ENCODE measurements around the gene ING5. TPM values are rescaled to one million over a fixed set of nuclear protein-coding genes. Genes with fewer than 3 reads are reported as not detected.

The ING5 gene
- total RNA-seq, 2 experiments from 2014 or later: 37.7 to 41.3 TPM

GRCh38 chr2:241690202-241690717 lies 11.6 kb upstream of the ING5 start:
- peaks cover 42% of the 10 kb centered on the region for H3K36me3 Mint-ChIP-seq (ENCODE audit: low read depth)
- ChIA-PET POLR2A (interaction anchor here (5.7 kb wide), 1 partner anchor 10 kb away, joined by 77 read pairs; the partner anchor contains the start of gene ING5), CTCF (interaction anchor here (1.6 to 2.5 kb wide), 2 partner anchors 8 to 189 kb away, joined by 5 to 9 read pairs; no protein-coding TSS in a partner anchor)
- no peak overlapping the region for H3K27ac Mint-ChIP-seq
- no peak for DNase-seq
- no peak overlapping the region for H3K4me3 Mint-ChIP-seq
- ATAC-seq: no peak
- no peaks in the 10 kb centered on the region for H3K27me3 Mint-ChIP-seq
- intact Hi-C loops (cut with micrococcal nuclease): no loop called here
- TF ChIP-seq, protein P1, sequence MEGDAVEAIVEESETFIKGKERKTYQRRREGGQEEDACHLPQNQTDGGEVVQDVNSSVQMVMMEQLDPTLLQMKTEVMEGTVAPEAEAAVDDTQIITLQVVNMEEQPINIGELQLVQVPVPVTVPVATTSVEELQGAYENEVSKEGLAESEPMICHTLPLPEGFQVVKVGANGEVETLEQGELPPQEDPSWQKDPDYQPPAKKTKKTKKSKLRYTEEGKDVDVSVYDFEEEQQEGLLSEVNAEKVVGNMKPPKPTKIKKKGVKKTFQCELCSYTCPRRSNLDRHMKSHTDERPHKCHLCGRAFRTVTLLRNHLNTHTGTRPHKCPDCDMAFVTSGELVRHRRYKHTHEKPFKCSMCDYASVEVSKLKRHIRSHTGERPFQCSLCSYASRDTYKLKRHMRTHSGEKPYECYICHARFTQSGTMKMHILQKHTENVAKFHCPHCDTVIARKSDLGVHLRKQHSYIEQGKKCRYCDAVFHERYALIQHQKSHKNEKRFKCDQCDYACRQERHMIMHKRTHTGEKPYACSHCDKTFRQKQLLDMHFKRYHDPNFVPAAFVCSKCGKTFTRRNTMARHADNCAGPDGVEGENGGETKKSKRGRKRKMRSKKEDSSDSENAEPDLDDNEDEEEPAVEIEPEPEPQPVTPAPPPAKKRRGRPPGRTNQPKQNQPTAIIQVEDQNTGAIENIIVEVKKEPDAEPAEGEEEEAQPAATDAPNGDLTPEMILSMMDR (IDR thresholded peaks at IDR 0.05): no peak
- H3K4me1 Mint-ChIP-seq (ENCODE audit: low read depth): peaks cover 24% of the 10 kb centered on the region
- no peaks in the 10 kb centered on the region for H3K9me3 Mint-ChIP-seq

DNA sequence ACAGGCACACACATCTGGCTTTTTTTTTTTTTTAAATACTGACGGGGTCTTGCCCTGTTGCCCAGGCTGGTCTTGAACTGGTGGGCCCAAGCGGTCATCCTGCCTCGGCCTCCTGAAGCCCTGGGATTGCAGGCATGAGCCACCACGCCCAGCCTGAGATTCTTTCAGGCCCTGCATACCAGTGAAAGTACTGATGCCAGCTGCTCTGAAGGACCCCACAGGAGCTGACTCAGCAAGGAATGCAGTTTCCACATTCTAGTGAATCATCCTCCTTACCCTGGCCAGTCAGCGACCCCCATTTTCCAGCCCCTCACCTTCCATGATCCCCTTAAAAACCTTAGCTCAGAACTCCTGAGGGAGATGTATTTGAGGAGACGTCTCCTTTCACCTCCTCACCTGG lies 9.4 kb upstream of the ING5 start:
- ChIA-PET POLR2A (interaction anchor here (1.2 to 2.1 kb wide), 2 partner anchors 9 to 45 kb away, joined by 3 to 8 read pairs; partner anchors contain the start of gene ING5), CTCF (interaction anchor here (1.6 to 2.0 kb wide), 2 partner anchors 10 to 186 kb away, joined by 4 to 6 read pairs; partner anchors contain the start of gene ING5)
- Mint-ChIP-seq H3K9me3 (no peaks in the 10 kb centered on the region), H3K4me1 (ENCODE audit: low read depth) (peaks cover 17% of the 10 kb centered on the region), H3K36me3 (ENCODE audit: low read depth) (peaks cover 36% of the 10 kb centered on the region), H3K27me3 (no peaks in the 10 kb centered on the region), H3K27ac (no peak overlapping the region), H3K4me3 (no peak overlapping the region)
- ATAC-seq (no peak), DNase-seq (no peak)
- TF ChIP-seq, protein P1 (IDR thresholded peaks at IDR 0.05): no peak
- intact Hi-C loops (cut with micrococcal nuclease): no loop called here

- ATAC-seq: no peak
- no peaks in the 10 kb centered on the region for H3K9me3 Mint-ChIP-seq
- H3K27me3 Mint-ChIP-seq: no peaks in the 10 kb centered on the region
- H3K4me3 Mint-ChIP-seq: no peak overlapping the region
- DNase-seq: no peak
- TF ChIP-seq, protein P1 (IDR thresholded peaks at IDR 0.05): no peak
- ChIA-PET CTCF (no interaction called here), POLR2A (no interaction called here)
- intact Hi-C loops (cut with micrococcal nuclease): no loop called here
- H3K4me1 Mint-ChIP-seq (ENCODE audit: low read depth): peaks cover 14% of the 10 kb centered on the region
- H3K27ac Mint-ChIP-seq: no peak overlapping the region
- H3K36me3 Mint-ChIP-seq (ENCODE audit: low read depth): peaks cover 30% of the 10 kb centered on the region
Observed at GRCh38 chr2:241695651-241696050, 6.2 kb upstream of the ING5 start.

DNA sequence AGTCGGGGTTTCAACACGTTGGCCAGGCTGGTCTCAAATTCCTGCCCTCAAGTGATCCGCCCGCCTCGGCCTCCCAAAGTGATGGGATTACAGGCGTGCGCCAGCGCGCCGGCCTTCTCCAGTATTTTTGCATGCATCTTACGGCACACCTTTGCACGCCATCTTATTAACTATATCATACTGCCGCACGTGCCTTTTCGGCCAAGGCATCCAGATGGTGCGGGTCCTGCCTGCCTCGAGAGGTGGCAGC lies 765 bp upstream of the ING5 start:
- intact Hi-C loops (cut with micrococcal nuclease): no loop called here
- Mint-ChIP-seq H3K4me1 (ENCODE audit: low read depth) (peaks cover 35% of the 10 kb centered on the region), H3K27ac (peak overlapping the region; percentile 93), H3K36me3 (ENCODE audit: low read depth) (peaks cover 29% of the 10 kb centered on the region), H3K9me3 (peaks cover 2% of the 10 kb centered on the region), H3K27me3 (no peaks in the 10 kb centered on the region), H3K4me3 (peak overlapping the region; percentile 76)
- ChIA-PET CTCF (interaction anchor here (1.0 to 3.2 kb wide), 6 partner anchors 32 to 387 kb away, joined by 3 to 19 read pairs (median 3); no protein-coding TSS in a partner anchor), POLR2A (interaction anchor here (0.6 to 8.2 kb wide), 12 partner anchors 8 to 597 kb away, joined by 3 to 77 read pairs (median 5); partner anchors contain the start of genes D2HGDH, DTYMK, HDLBP and SEPTIN2)
- TF ChIP-seq, protein P1 (IDR thresholded peaks at IDR 0.05): peak; percentile 56
- DNase-seq (no peak), ATAC-seq (no peak)

Data from activated CD8-positive, alpha-beta T cell treated with anti-CD3 and anti-CD28 coated beads for 36 hours (primary cell).